Hepatocyte (in vitro differentiated cells): ENCODE measurements around the gene ZNF398.

Source experiments
- CTCF ChIP-seq: fragments of 200-600 bp; sonication (generic); IDR thresholded peaks from 2 replicates; pipeline ENCODE4 v1.5.1; 2016; ENCODE audit warnings: antibody characterized with exemption, mild to moderate bottlenecking; ENCODE audit not compliant: poor library complexity
- EZH2 ChIP-seq: fragments of 200-600 bp; sonication (generic); IDR thresholded peaks from 2 replicates; pipeline ENCODE4 v1.6.1; 2016; ENCODE audit warnings: antibody characterized with exemption, mild to moderate bottlenecking, borderline replicate concordance
- EZH2phosphoT487 ChIP-seq: fragments of 200-600 bp; sonication (generic); IDR thresholded peaks from one replicate; pipeline ENCODE4 v1.6.1; 2018; ENCODE audit warnings: antibody characterized with exemption, mild to moderate bottlenecking, low read depth, moderate library complexity; ENCODE audit not compliant: unreplicated experiment, severe bottlenecking

DNA sequence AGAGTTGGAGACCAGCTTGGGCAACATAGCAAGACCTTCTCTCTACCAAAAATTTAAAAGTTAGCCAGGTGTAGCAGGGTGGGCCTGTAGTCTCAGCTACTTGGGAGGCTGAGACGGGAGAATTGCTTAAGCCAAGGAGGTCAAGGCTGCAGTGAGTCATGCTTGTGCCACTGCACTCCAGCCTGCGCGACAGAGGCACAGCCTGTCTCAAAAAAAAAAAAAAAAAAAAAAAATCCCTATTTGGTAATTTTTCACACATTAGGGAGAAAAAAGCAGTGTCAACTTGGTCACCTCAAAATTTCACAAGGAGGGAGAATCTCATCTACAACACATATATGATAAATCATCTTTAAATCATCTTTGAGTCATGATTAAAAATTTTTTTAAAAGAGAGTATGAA, 6.4 kb upstream of the ZNF398 start:
- TF ChIP-seq CTCF, result no peak
- TF ChIP-seq EZH2, result no peak
- TF ChIP-seq EZH2phosphoT487, result no peak
